Nephron progenitor cell (in vitro differentiated cells): ENCODE measurements around the gene MTHFD1L.
A peak's percentile ranks its signal among the peaks of the same experiment; 100 is the strongest.

ENCODE experiments used
- DNase-seq: peaks from one replicate; pipeline ENCODE4 v3.0.0; 2021
- H3K27ac Mint-ChIP-seq: 2 replicates; pipeline ENCODE4 v1.8.0; 2021; ENCODE audit warnings: mild to moderate bottlenecking, moderate library complexity, mixed read lengths
- H3K27me3 Mint-ChIP-seq: 2 replicates; pipeline ENCODE4 v1.8.0; 2021; ENCODE audit warnings: mild to moderate bottlenecking, low read depth, mixed read lengths; ENCODE audit not compliant: poor library complexity
- H3K36me3 Mint-ChIP-seq: 2 replicates; pipeline ENCODE4 v1.8.0; 2021; ENCODE audit warnings: low read depth, mixed read lengths
- H3K4me1 Mint-ChIP-seq: 2 replicates; pipeline ENCODE4 v1.8.0; 2021; ENCODE audit warnings: mixed read lengths
- H3K4me3 Mint-ChIP-seq: 2 replicates; pipeline ENCODE4 v1.8.0; 2021; ENCODE audit warnings: mild to moderate bottlenecking, moderate library complexity, mixed read lengths
- H3K9me3 Mint-ChIP-seq: 2 replicates; pipeline ENCODE4 v1.8.0; 2021; ENCODE audit warnings: mild to moderate bottlenecking, moderate library complexity, mixed read lengths
- CTCF ChIP-seq: fragments of 200-600 bp; sonication (generic); IDR thresholded peaks from 2 replicates; pipeline ENCODE4 v1.5.0; 2021; ENCODE audit warnings: antibody characterized with exemption

Gene MTHFD1L

GRCh38 chr6:150881911-150882481, 16.5 kb downstream of the MTHFD1L start:
- Mint-ChIP-seq H3K4me3 (no peak overlapping the region), H3K9me3 (no peaks in the 10 kb centered on the region), H3K4me1 (peaks cover 18% of the 10 kb centered on the region), H3K27ac (peak overlapping the region; percentile 91), H3K36me3 (peaks cover 66% of the 10 kb centered on the region), H3K27me3 (no peaks in the 10 kb centered on the region)
- DNase-seq: no peak
- no peak for TF ChIP-seq CTCF

GRCh38 chr6:150883521-150883920, 18.0 kb downstream of the MTHFD1L start:
- Mint-ChIP-seq H3K36me3 (peaks cover 67% of the 10 kb centered on the region), H3K9me3 (no peaks in the 10 kb centered on the region)

GRCh38 chr6:150886155-150886554, 20.7 kb downstream of the MTHFD1L start:
- Mint-ChIP-seq H3K4me1 (peaks cover 5% of the 10 kb centered on the region), H3K9me3 (no peaks in the 10 kb centered on the region), H3K27me3 (no peaks in the 10 kb centered on the region), H3K36me3 (peaks cover 62% of the 10 kb centered on the region), H3K27ac (no peak overlapping the region), H3K4me3 (no peak overlapping the region)
- no peak for DNase-seq
- no peak for TF ChIP-seq CTCF

More at GRCh38 chr6:150883521-150883920, 18.0 kb downstream of the MTHFD1L start:
- H3K4me3 Mint-ChIP-seq: no peak overlapping the region
- peaks cover 18% of the 10 kb centered on the region for H3K4me1 Mint-ChIP-seq
- DNase-seq: no peak
- peak overlapping the region; percentile 29 for H3K27ac Mint-ChIP-seq
- H3K27me3 Mint-ChIP-seq: no peaks in the 10 kb centered on the region
- TF ChIP-seq CTCF: no peak

GRCh38 chr6:150887978-150888563, 22.6 kb downstream of the MTHFD1L start:
- H3K4me1 Mint-ChIP-seq: peaks cover 12% of the 10 kb centered on the region
- H3K4me3 Mint-ChIP-seq: no peak overlapping the region
- no peaks in the 10 kb centered on the region for H3K9me3 Mint-ChIP-seq
- no peak for TF ChIP-seq CTCF
- peaks cover 59% of the 10 kb centered on the region for H3K36me3 Mint-ChIP-seq
- DNase-seq: no peak
- H3K27me3 Mint-ChIP-seq: no peaks in the 10 kb centered on the region
- no peak overlapping the region for H3K27ac Mint-ChIP-seq

- Mint-ChIP-seq H3K27ac (peak overlapping the region; percentile 64), H3K36me3 (peaks cover 42% of the 10 kb centered on the region), H3K4me1 (peaks cover 32% of the 10 kb centered on the region), H3K27me3 (no peaks in the 10 kb centered on the region), H3K4me3 (no peak overlapping the region), H3K9me3 (no peaks in the 10 kb centered on the region)
- no peak for DNase-seq
- TF ChIP-seq CTCF: no peak
These were observed 24.8 kb downstream of the MTHFD1L start for GRCh38 chr6:150890346-150890745.

- peak; percentile 81 for TF ChIP-seq CTCF
- peak; percentile 68 for DNase-seq
- no peaks in the 10 kb centered on the region for H3K27me3 Mint-ChIP-seq
- H3K27ac Mint-ChIP-seq: no peak overlapping the region
- H3K9me3 Mint-ChIP-seq: no peaks in the 10 kb centered on the region
- peaks cover 37% of the 10 kb centered on the region for H3K36me3 Mint-ChIP-seq
- H3K4me1 Mint-ChIP-seq: peaks cover 40% of the 10 kb centered on the region
- no peak overlapping the region for H3K4me3 Mint-ChIP-seq
These were observed 26.5 kb downstream of the MTHFD1L start for GRCh38 chr6:150891888-150892485.
